CD4-positive, CD25-positive, alpha-beta regulatory T cell (primary cell): Measurements from ENCODE around the gene NEO1. TPM values are rescaled to one million over a fixed set of nuclear protein-coding genes. Genes with fewer than 3 reads are reported as not detected.

ENCODE experiments used
- ATAC-seq, 2 donors: fragments of 150-1000 bp; cut with Tn5 transposase; one replicate each; pipeline ENCODE4 v1.10.0; 2021; ENCODE audit warnings: low read depth in 2 of 2, moderate number of reproducible peaks in 2 of 2, moderate library complexity in 1 of 2
- DNase-seq, 3 donors: peaks; one replicate each; pipeline versions ENCODE4 v3.0.0 to v3.0.0-alpha.2; 2012 to 2022; ENCODE audit warnings: mixed read lengths in 1 of 3
- H3K27ac ChIP-seq: one replicate; pipeline ENCODE4 v1.7.0; 2013; ENCODE audit warnings: mild to moderate bottlenecking, low read length; ENCODE audit not compliant: insufficient read depth, poor library complexity, severe bottlenecking
- H3K27me3 ChIP-seq: one replicate; pipeline ENCODE4 v1.7.0; 2013; ENCODE audit warnings: low read length; ENCODE audit not compliant: control insufficient read depth, insufficient read depth
- H3K36me3 ChIP-seq: one replicate; pipeline ENCODE4 v1.7.0; 2013; ENCODE audit warnings: mild to moderate bottlenecking, low read length, moderate library complexity; ENCODE audit not compliant: control insufficient read depth, insufficient read depth
- H3K4me1 ChIP-seq: 2 replicates; pipeline ENCODE4 v1.7.0; 2013; ENCODE audit warnings: mild to moderate bottlenecking, low read length; ENCODE audit not compliant: insufficient read depth, control insufficient read depth, poor library complexity, severe bottlenecking
- H3K4me3 ChIP-seq: one replicate; pipeline ENCODE4 v1.7.0; 2013; ENCODE audit warnings: low read depth, mild to moderate bottlenecking, low read length, moderate library complexity
- H3K9me3 ChIP-seq, 2 experiments: 1 replicate in 1 of 2; 2 replicates in 1 of 2; pipeline ENCODE4 v1.7.0; 2013; ENCODE audit warnings: low read length in 2 of 2, mild to moderate bottlenecking in 1 of 2, moderate library complexity in 1 of 2; ENCODE audit not compliant: control insufficient read depth in 2 of 2
- H3K27ac Mint-ChIP-seq, 3 donors: one replicate each; pipeline ENCODE4 v1.8.0; 2020 to 2022; ENCODE audit warnings: mild to moderate bottlenecking in 3 of 3, mixed read lengths in 3 of 3, moderate library complexity in 2 of 3
- H3K27me3 Mint-ChIP-seq: one replicate; pipeline ENCODE4 v1.8.0; 2022; ENCODE audit warnings: mild to moderate bottlenecking, mixed read lengths
- H3K36me3 Mint-ChIP-seq: one replicate; pipeline ENCODE4 v1.8.0; 2020; ENCODE audit warnings: mixed read lengths
- H3K4me1 Mint-ChIP-seq, 4 donors: one replicate each; pipeline ENCODE4 v1.8.0; 2020 to 2022; ENCODE audit warnings: mixed read lengths in 4 of 4, mild to moderate bottlenecking in 1 of 4
- H3K4me3 Mint-ChIP-seq, 4 donors: one replicate each; pipeline ENCODE4 v1.8.0; 2020 to 2022; ENCODE audit warnings: mild to moderate bottlenecking in 4 of 4, mixed read lengths in 4 of 4, moderate library complexity in 3 of 4
- H3K9me3 Mint-ChIP-seq, 7 donors: one replicate each; pipeline ENCODE4 v1.8.0; 2020 to 2022; ENCODE audit warnings: mixed read lengths in 7 of 7, mild to moderate bottlenecking in 3 of 7, moderate library complexity in 2 of 7
- polyA plus RNA-seq, 4 donors: library from polyadenylated mRNA; unstranded; fragments of 300-500 nt; fragmentation: Illumina TruSeq; gene quantifications; one replicate each; pipeline ENCODE4 v1.2.3, GENCODE V29; 2021
- total RNA-seq: library from RNA; stranded (reverse); gene quantifications from one replicate; pipeline ENCODE4 v1.2.3, GENCODE V29; 2022

The NEO1 gene
- total and polyA plus RNA-seq, 5 donors from 2014 or later: 0.45 to 2.7 (median 0.68) TPM

GRCh38 chr15:73024168-73024567 is 28.1 kb upstream of the NEO1 start:
- Mint-ChIP-seq H3K36me3 (no peaks in the 10 kb centered on the region), H3K27ac (no peak overlapping the region), H3K4me1 (peaks cover 0 to 2% (median 0%) of the 10 kb centered on the region in 4 donors), H3K27me3 (peaks cover 35% of the 10 kb centered on the region), H3K4me3 (no peak overlapping the region), H3K9me3 (no peaks in the 10 kb centered on the region)
- Histone ChIP-seq H3K27ac (no peak overlapping the region), H3K27me3 (peaks cover 2% of the 10 kb centered on the region), H3K36me3 (no peaks in the 10 kb centered on the region), H3K4me3 (no peak overlapping the region), H3K4me1 (no peaks in the 10 kb centered on the region), H3K9me3 (no peaks in the 10 kb centered on the region)
- ATAC-seq: no peak
- DNase-seq: no peak

DNA sequence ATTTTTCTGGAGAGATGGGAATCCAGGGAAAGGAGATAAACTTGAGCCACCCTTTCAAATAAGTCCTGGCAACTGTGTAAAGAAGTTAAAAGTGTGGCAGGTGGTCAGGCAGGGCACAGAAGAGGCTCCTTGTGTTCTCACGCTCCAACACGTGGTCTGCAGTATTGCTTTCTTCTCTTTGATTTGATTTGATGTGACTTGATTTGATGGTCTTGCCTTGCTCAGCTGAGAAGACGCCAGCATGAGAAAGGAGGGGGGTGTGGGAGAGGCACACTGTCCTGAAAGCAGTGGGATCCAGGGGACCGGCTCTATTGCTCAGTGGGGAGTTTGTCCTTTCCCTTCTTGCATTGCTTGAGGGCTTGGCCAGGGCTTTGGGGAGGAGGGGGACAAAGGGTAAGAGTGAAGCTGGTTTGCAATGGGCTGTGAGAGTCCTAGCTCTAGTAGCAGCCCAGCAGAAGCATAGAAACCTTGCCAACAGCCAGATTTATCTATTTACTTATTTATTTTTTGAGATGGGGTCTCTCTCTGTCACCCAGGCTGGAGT is 25.7 kb upstream of the NEO1 start:
- H3K9me3 ChIP-seq: no peaks in the 10 kb centered on the region
- H3K9me3 Mint-ChIP-seq: no peaks in the 10 kb centered on the region

GRCh38 chr15:73028031-73028430 is 24.2 kb upstream of the NEO1 start:
- Mint-ChIP-seq H3K36me3 (no peaks in the 10 kb centered on the region), H3K9me3 (peaks cover 0 to 1% (median 0%) of the 10 kb centered on the region in 7 donors), H3K4me1 (no peaks in the 10 kb centered on the region), H3K27me3 (peaks cover 39% of the 10 kb centered on the region), H3K27ac (no peak overlapping the region), H3K4me3 (no peak overlapping the region)
- Histone ChIP-seq H3K36me3 (no peaks in the 10 kb centered on the region), H3K27me3 (no peaks in the 10 kb centered on the region), H3K4me1 (no peaks in the 10 kb centered on the region), H3K9me3 (no peaks in the 10 kb centered on the region), H3K4me3 (no peak overlapping the region), H3K27ac (no peak overlapping the region)
- no peak for DNase-seq
- ATAC-seq: no peak

More for the DNA sequence above, 25.7 kb upstream of the NEO1 start:
- peaks cover 0 to 2% (median 0%) of the 10 kb centered on the region in 4 donors for H3K4me1 Mint-ChIP-seq
- H3K27me3 Mint-ChIP-seq: peaks cover 30% of the 10 kb centered on the region
- no peak overlapping the region for H3K4me3 Mint-ChIP-seq
- Histone ChIP-seq H3K27me3 (no peaks in the 10 kb centered on the region), H3K4me3 (no peak overlapping the region), H3K36me3 (no peaks in the 10 kb centered on the region), H3K4me1 (no peaks in the 10 kb centered on the region), H3K27ac (no peak overlapping the region)
- no peak for DNase-seq
- ATAC-seq: no peak
- no peak overlapping the region for H3K27ac Mint-ChIP-seq
- H3K36me3 Mint-ChIP-seq: no peaks in the 10 kb centered on the region

GRCh38 chr15:73028831-73029451 is 23.3 kb upstream of the NEO1 start:
- H3K36me3 Mint-ChIP-seq: no peaks in the 10 kb centered on the region
- Histone ChIP-seq H3K4me1 (no peaks in the 10 kb centered on the region), H3K36me3 (no peaks in the 10 kb centered on the region), H3K9me3 (no peaks in the 10 kb centered on the region), H3K4me3 (no peak overlapping the region), H3K27ac (no peak overlapping the region), H3K27me3 (no peaks in the 10 kb centered on the region)
- H3K27ac Mint-ChIP-seq: no peak overlapping the region
- H3K4me3 Mint-ChIP-seq: no peak overlapping the region
- no peak for DNase-seq
- no peaks in the 10 kb centered on the region for H3K4me1 Mint-ChIP-seq
- no peak for ATAC-seq
- H3K9me3 Mint-ChIP-seq: peaks cover 0 to 1% (median 0%) of the 10 kb centered on the region in 7 donors
- H3K27me3 Mint-ChIP-seq: peaks cover 39% of the 10 kb centered on the region

DNA sequence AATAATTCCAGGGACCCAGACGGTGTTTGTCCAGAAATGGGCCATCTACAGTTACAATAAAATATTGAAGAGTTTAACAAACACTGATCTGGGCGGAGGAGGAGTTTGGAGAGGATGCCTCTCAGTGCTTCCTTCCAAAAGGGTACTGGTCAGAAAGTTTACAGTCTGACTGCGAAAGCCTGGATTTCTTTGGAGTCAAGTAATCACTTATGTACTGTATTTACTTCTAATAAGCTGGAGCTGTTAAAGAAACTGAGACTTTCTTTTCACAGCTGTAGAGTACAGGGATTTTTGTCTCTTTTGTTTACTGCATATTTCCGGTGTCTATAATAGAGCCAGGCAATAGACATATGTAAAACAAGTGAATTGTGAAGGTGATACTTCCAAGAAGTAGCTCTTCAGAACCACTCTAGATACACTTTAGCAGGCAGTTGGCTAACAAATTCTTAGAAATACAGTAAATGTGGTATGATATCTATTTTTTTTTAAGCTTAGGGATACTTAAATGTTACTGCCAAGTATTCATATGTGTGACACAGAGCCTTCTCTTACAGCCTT is 22.1 kb upstream of the NEO1 start:
- Histone ChIP-seq H3K27me3 (no peaks in the 10 kb centered on the region), H3K9me3 (no peaks in the 10 kb centered on the region), H3K4me3 (no peak overlapping the region), H3K36me3 (no peaks in the 10 kb centered on the region), H3K4me1 (no peaks in the 10 kb centered on the region), H3K27ac (no peak overlapping the region)
- Mint-ChIP-seq H3K9me3 (peaks cover 0 to 1% (median 0%) of the 10 kb centered on the region in 7 donors), H3K36me3 (no peaks in the 10 kb centered on the region), H3K27me3 (peaks cover 39% of the 10 kb centered on the region), H3K4me1 (no peaks in the 10 kb centered on the region), H3K4me3 (no peak overlapping the region), H3K27ac (no peak overlapping the region)
- no peak for ATAC-seq
- no peak for DNase-seq

- no peak for ATAC-seq
- peaks cover 0 to 1% (median 0%) of the 10 kb centered on the region in 7 donors for H3K9me3 Mint-ChIP-seq
- DNase-seq: no peak
- Histone ChIP-seq H3K36me3 (no peaks in the 10 kb centered on the region), H3K4me3 (no peak overlapping the region), H3K27me3 (no peaks in the 10 kb centered on the region), H3K4me1 (no peaks in the 10 kb centered on the region), H3K9me3 (no peaks in the 10 kb centered on the region), H3K27ac (no peak overlapping the region)
- H3K27me3 Mint-ChIP-seq: peaks cover 39% of the 10 kb centered on the region
- H3K36me3 Mint-ChIP-seq: no peaks in the 10 kb centered on the region
- no peak overlapping the region for H3K27ac Mint-ChIP-seq
- H3K4me1 Mint-ChIP-seq: no peaks in the 10 kb centered on the region
- no peak overlapping the region for H3K4me3 Mint-ChIP-seq
These were observed 20.6 kb upstream of the NEO1 start for GRCh38 chr15:73031648-73032047.

DNA sequence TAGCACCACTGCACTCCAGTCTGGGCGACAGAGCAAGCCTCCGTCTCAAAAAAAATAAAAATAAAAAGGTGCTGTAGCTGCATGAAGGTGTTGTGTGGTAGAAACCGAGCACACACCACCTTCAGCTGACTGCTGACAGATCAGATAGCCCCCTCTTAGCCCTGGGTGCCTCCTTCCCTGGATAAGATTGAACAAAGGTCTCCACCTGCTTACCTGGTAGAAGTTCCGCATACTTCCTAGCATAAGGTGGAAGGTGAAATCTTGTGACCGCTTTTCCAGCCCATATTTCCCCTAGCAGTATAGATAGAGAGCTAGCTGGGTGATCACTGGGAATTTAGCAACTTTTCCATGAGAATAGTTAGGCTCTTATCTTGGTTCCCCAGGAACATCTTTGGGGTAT is 18.7 kb upstream of the NEO1 start:
- no peaks in the 10 kb centered on the region for H3K36me3 ChIP-seq
- H3K4me1 Mint-ChIP-seq: no peaks in the 10 kb centered on the region
- peak overlapping the region in 1 of 3 donors; percentile 58 for H3K27ac Mint-ChIP-seq

DNA sequence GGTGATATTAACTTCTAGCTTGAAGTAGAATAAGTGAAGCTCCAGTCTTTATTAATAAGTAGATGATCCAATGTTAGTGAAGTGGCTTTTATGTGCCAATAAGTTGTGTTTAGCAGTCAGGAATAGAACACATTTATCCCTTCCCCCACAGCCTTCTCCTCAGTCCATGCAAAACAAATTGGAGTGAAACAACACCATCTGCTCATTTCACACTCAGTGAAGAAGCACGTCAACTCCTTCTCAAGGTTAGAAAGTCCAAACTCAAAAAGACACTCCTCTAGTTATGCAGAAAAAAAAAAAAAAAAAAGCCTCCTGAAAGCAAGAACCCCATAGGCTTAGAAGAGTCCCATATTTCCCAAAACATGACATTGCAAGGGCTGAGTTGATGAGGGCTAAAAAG is 18.0 kb upstream of the NEO1 start:
- no peaks in the 10 kb centered on the region for H3K9me3 ChIP-seq
- Mint-ChIP-seq H3K27me3 (peaks cover 39% of the 10 kb centered on the region), H3K4me1 (no peaks in the 10 kb centered on the region), H3K27ac (peak overlapping the region in 1 of 3 donors; percentile 58), H3K4me3 (no peak overlapping the region), H3K36me3 (no peaks in the 10 kb centered on the region), H3K9me3 (peaks cover 0 to 1% (median 0%) of the 10 kb centered on the region in 7 donors)
- no peaks in the 10 kb centered on the region for H3K4me1 ChIP-seq
- no peak overlapping the region for H3K4me3 ChIP-seq
- no peaks in the 10 kb centered on the region for H3K36me3 ChIP-seq
- peaks cover 3% of the 10 kb centered on the region for H3K27me3 ChIP-seq
- ATAC-seq (no peak), DNase-seq (no peak)
- H3K27ac ChIP-seq: no peak overlapping the region

More for the DNA sequence above, 18.7 kb upstream of the NEO1 start:
- Histone ChIP-seq H3K27me3 (peaks cover 3% of the 10 kb centered on the region), H3K4me1 (no peaks in the 10 kb centered on the region), H3K4me3 (no peak overlapping the region), H3K27ac (no peak overlapping the region), H3K9me3 (no peaks in the 10 kb centered on the region)
- DNase-seq (no peak), ATAC-seq (no peak)
- Mint-ChIP-seq H3K36me3 (no peaks in the 10 kb centered on the region), H3K4me3 (no peak overlapping the region), H3K27me3 (peaks cover 39% of the 10 kb centered on the region), H3K9me3 (peaks cover 0 to 1% (median 0%) of the 10 kb centered on the region in 7 donors)
